NCI-H1694 (cell line): ENCODE results near the gene DTD2.
A peak's percentile ranks its signal among the peaks of the same experiment; 100 is the strongest.
"Not testable (repeated sequence)": the region's sequence is repeated elsewhere in the genome, so short reads cannot be mapped to it uniquely, and the experiment has no call there.

Experiments
- DNase-seq: peaks from one replicate; lab custom pipeline; 2025; lab: John Stamatoyannopoulos, UW

DTD2 gene

GRCh38 chr14:31456841-31457664 is at the start of gene DTD2:
Gene DTD2, minus strand, starts transcription at chr14:31457506. Its CDS starts 113 bp downstream, at chr14:31457393.
- DNase-seq: peak; percentile 91

- no peak for DNase-seq
Measured at GRCh38 chr14:31505411-31505810, 48.1 kb upstream of the DTD2 start.

GRCh38 chr14:31501870-31502269 is 44.6 kb upstream of the DTD2 start:
- DNase-seq: no peak

DNA sequence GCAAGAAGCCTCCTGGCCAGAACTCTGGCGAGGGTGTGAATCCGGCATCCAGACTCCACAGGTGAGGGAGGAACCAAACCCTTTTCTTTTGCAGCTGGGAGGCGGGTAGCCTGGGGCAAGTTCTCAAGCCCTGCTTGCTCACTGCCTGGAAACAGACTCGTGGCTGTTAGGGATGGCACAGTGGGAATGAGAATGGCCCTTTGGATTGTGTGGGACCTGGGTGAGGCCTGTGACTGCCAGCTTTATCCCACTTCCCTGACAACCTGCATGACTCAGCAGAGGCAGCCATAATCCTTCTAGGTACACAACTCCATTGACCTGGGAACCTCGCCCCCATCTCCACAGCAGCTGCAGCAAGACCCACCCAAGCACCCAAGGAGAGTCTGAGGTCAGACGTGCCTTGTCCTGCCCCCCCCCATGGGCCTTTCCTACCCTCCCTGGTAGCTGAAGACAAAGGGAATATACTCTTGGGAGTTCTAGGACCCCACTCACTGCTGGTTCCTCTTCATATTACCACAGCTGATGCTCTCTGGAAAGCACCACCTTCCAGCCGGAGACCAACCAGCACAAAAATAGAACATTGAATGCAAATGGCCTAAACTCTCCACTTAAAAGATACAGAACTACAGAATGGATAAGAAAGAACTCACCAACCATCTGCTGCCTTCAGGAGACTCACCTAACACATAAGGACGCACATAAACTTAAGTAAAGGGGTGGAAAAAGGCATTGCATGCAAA is 35.6 kb upstream of the DTD2 start:
- DNase-seq: no peak

GRCh38 chr14:31489691-31490090 is 32.4 kb upstream of the DTD2 start:
- no peak for DNase-seq

- DNase-seq: no peak
Measured at GRCh38 chr14:31487886-31488285, 30.6 kb upstream of the DTD2 start, which contains the start of gene GPR33. Gene GPR33, minus strand, starts transcription at chr14:31488039. Its CDS starts 4,074 bp downstream, at chr14:31483965.

- DNase-seq: no peak
Measured at GRCh38 chr14:31486764-31487163, 29.5 kb upstream of the DTD2 start.

- DNase-seq: no peak
Measured at GRCh38 chr14:31484754-31485153, 27.4 kb upstream of the DTD2 start.

DNA sequence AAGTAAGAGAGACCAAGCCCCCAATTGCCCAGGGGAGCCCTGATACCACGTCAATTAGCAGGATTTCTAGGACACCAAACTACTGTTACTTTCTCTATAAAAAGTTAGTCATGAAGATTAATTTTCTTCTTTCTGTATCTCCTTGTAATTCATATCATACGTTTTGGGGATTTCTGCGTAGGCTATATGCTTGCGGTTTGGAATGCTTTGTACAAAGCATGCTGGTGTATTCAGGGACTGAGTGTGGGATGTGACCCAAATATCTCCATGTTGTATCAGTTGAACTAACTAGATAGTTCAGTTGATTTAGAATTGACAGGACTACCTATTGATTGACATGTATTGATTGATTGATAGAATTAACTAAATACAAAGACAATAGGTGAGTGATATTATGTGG is 22.9 kb upstream of the DTD2 start:
- DNase-seq: no peak

DNA sequence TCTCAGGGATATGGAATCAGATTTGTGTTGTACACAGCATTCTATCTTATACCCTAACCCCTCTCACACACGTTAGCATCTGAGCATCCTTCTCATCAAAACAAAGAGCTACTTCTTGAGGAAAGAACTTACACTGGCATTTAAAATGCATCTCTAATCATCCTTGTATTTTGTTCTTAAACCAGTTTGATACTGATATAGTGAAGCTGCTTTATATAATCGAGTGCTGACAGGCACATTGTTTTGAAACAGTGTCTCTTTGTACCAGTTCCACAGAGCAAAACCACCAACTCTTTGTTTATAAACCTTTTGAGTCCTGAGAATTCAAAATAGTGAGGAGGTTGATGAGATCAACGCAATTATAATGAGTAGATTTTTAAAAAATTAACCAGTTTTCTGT is 21.7 kb upstream of the DTD2 start:
- no peak for DNase-seq

DNA sequence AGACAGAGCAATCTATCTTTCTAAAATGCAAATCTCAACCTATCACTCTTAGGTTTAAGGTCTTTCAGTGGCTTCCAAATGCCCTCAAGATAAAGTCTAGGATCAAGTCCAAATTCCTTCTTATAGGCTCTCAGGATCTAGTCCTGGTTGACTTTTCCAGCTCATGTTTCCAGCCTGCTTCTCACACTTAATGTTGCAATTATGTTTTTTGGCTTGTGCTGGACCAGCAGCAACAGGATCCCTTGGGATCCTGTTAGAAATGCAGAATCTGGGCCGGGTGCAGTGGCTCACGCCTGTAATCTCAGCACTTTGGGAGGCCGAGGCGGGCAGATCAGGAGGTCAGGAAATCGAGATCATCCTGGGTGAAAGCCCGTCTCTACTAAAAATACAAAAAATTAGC is 19.9 kb upstream of the DTD2 start:
- DNase-seq: no peak

GRCh38 chr14:31476131-31476866 is 19.0 kb upstream of the DTD2 start:
- DNase-seq: no peak

- DNase-seq: no peak
Measured at GRCh38 chr14:31466554-31466953, 9.2 kb upstream of the DTD2 start.

- DNase-seq: no peak
Measured at GRCh38 chr14:31465111-31465510, 7.8 kb upstream of the DTD2 start.

GRCh38 chr14:31462450-31462849 is 5.1 kb upstream of the DTD2 start:
- not testable (repeated sequence) for DNase-seq

DNA sequence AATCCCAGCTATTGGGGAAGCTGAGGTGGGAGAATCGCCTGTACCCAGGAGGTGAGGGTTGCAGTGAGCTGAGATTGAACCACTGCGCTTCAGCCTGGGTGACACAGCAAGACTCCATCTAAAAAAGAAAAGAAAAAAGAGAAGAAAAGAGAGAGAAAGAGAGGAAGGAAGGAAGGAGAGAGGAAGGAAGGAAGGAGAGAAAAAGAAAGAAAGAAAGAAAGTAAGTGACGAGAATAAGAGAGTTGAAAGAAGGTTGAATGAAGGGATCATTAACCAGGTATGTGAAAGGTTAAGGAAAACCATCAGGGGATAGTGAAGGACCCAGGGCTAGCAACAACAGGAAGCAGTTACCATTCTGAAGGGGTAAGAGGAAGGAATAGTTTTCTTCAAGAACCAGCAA is 4.2 kb upstream of the DTD2 start:
- no peak for DNase-seq

DNA sequence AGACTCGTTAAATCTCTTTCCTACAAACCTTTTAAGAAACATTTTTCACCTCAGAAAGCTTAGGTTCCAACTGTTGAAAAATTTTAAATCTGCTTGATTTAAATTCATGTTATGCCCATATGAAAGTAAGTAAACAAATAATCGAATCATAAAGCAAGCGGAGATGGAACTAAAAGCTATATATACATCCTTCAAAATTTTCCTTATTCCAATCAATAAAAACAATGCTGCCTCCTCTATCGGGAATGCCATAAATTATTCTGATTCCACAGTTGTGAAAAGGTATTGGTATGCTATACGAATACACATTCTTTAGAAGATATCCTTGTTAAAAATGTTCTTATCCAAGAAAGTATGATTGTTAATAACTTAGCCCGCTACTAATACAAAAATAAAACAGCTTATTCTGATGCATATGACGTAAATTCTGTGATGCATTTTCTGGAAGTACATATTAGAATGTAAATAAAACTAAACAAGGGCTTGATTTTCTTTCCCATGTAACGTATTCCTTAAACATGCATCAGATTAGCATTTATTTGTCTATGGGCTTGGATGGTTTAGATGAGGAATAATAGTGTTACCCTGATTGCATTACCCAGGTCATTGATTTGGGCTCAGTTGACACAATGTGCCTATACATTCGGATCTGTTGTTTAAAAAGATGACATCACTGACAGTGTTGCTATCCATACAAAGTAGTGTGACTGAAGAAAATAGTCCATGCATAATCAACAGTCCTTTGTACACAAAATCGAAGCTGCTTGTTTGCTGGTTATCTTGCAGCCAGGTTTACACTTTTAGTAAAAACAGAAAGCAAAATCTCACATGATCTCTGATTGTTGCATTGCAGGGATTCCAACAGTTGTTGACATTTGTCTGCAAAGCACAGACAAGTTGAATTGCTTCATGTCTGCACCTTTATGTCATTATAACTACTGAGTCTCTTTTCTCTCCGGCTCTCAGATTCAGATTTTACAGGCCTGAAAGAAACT is 656 bp upstream of the DTD2 start:
- DNase-seq: no peak

DNA sequence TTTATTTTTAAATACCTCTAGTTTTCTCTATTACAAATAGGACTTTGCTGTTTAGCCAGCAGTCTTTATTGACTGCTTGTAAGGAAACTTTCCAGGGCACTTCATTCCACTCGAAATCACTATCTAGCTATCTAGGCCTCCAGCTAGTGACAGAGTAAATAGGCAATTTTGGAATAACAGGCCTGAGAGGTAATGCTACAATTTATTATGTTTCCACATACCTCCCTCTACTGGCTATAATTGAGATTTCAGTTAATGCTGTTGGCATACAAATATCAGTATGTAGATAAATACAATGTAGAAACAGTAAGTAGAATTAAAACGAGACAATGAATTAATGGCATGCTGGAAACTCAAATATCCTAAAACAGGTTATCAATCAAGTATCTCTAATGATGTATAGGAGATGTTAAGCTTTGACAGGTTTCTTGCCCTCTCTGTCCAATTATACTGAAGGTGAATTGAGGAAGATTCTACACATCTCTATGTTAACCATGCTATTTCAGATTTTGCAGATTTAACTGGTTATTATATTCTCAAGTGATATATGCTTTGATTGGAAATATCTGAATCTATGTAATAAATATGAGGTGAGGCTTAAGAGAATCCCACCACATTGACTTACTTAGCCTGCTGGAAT is 7.2 kb downstream of the DTD2 start:
- peak; percentile 79 for DNase-seq

- DNase-seq: no peak
Measured at GRCh38 chr14:31449136-31449535, 8.2 kb downstream of the DTD2 start.

GRCh38 chr14:31445703-31446102 is 11.6 kb downstream of the DTD2 start:
- DNase-seq: no peak

DNA sequence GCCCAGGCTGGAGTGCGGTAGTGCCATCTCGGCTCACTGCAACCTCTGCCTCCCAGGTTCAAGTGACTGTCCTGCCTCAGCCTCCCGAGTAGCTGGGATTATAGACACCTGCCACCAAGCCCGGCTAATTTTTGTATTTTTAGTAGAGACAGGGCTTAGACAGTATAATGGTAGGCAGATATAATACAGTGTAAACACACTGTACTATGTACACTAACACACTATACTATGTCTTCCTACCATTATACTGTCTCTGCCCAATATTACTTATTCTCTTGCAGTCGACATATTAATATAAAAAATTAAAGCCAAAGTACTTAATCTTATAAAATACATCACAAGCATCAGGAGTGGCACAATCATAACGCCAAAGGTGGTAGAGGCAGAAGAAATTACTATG is 15.0 kb downstream of the DTD2 start:
- DNase-seq: no peak
